HepG2 (cell line): Measurements from ENCODE around the gene RNLS. TPM values are rescaled to one million over a fixed set of nuclear protein-coding genes. Genes with fewer than 3 reads are reported as not detected.

ENCODE experiments used
- ATAC-seq: fragments of 200-7000 bp; cut with Tn5 transposase; 3 replicates; pipeline ENCODE4 v1.9.1; 2020; ENCODE audit warnings: mild to moderate bottlenecking, moderate library complexity
- BruUV-seq: library from RNA; stranded (reverse); fragments of 400-500 nt; replicated peaks from 2 replicates; lab custom pipeline; 2021; lab: Mats Ljungman, UMichigan
- CTCF ChIA-PET: fragments of 300-600 bp; formaldehyde crosslinking; extraction: SDS; loops from one replicate; lab custom pipeline; 2021; ENCODE audit warnings: low total read pairs, inconsistent platforms, low intra/inter-chr PET ratio; lab: Yijun Ruan, JAX
- POLR2A ChIA-PET: fragments of 350-600 bp; sonication (Branson Sonifier 250); formaldehyde crosslinking; loops from one replicate; lab custom pipeline; 2020; ENCODE audit warnings: antibody characterized with exemption, inconsistent platforms; lab: Yijun Ruan, JAX
- DNase-seq: peaks from one replicate; pipeline ENCODE4 v3.0.0-alpha.2; 2015; ENCODE audit warnings: low spot score
- FAIRE-seq: peaks from 3 replicates; lab custom pipeline; 2011; peaks lifted over from hg19 to GRCh38; lab: Jason Lieb, UNC
- H2AFZ ChIP-seq: one replicate; pipeline ENCODE4 v1.6.1; 2011; ENCODE audit warnings: low read length, inconsistent platforms
- H3K27ac ChIP-seq: fragments of 300-600 bp; 3 replicates; pipeline ENCODE4 v1.8.0; 2011; ENCODE audit warnings: mixed run types, mild to moderate bottlenecking, mixed read lengths, low read length, inconsistent platforms; ENCODE audit not compliant: insufficient read depth; ENCODE audit errors: extremely low read length
- H3K27me3 ChIP-seq, 2 experiments: fragments of 200-600 bp in 1 of 2; 2 replicates in 1 of 2; 3 replicates in 1 of 2; pipeline versions ENCODE4 v1.6.0 to v1.8.0; 2011; ENCODE audit warnings: low read length in 2 of 2, mild to moderate bottlenecking in 2 of 2, moderate library complexity in 2 of 2, inconsistent platforms in 1 of 2; ENCODE audit not compliant: insufficient read depth in 2 of 2, control insufficient read depth in 1 of 2
- H3K36me3 ChIP-seq, 2 experiments: fragments of 200-600 bp in 1 of 2; replicated peaks in 1 of 2; 2 replicates in 1 of 2; 3 replicates in 1 of 2; pipeline versions ENCODE4 v1.5.1 to v1.8.0; 2011; ENCODE audit warnings: low read length in 2 of 2, inconsistent platforms in 1 of 2; ENCODE audit not compliant: insufficient read depth in 2 of 2, control insufficient read depth in 1 of 2
- H3K4me1 ChIP-seq: 2 replicates; pipeline ENCODE4 v1.5.1; 2012; ENCODE audit warnings: low read length, inconsistent platforms; ENCODE audit not compliant: insufficient read depth
- H3K4me2 ChIP-seq: 2 replicates; pipeline ENCODE4 v1.6.0; 2011; ENCODE audit warnings: low read depth, low read length, inconsistent platforms
- H3K4me3 ChIP-seq, 3 experiments: fragments of 200-600 bp in 1 of 3; sonication (generic), shearing (Covaris generic) in 1 of 3; replicated peaks in 1 of 3; 2 replicates each; pipeline ENCODE4 v1.5.1; 2011 to 2016; ENCODE audit warnings: low read length in 3 of 3, inconsistent platforms in 2 of 3, low read depth in 2 of 3, mild to moderate bottlenecking in 2 of 3, control low read depth in 1 of 3, mixed read lengths in 1 of 3; ENCODE audit not compliant: insufficient read depth in 1 of 3
- H3K79me2 ChIP-seq: one replicate; pipeline ENCODE4 v1.6.1; 2011; ENCODE audit warnings: low read length, inconsistent platforms; ENCODE audit not compliant: insufficient read depth
- H3K9ac ChIP-seq: 2 replicates; pipeline ENCODE4 v1.6.0; 2011; ENCODE audit warnings: mild to moderate bottlenecking, low read depth, low read length, inconsistent platforms; ENCODE audit not compliant: insufficient read depth
- H3K9me3 ChIP-seq: 2 replicates; pipeline ENCODE4 v1.5.1; 2012; ENCODE audit warnings: mild to moderate bottlenecking, low read length
- H4K20me1 ChIP-seq: 2 replicates; pipeline ENCODE4 v1.6.0; 2011; ENCODE audit warnings: inconsistent platforms, mild to moderate bottlenecking, low read length, moderate library complexity; ENCODE audit not compliant: insufficient read depth
- AKAP8 ChIP-seq: sonication (generic); formaldehyde crosslinking; IDR thresholded peaks from 2 replicates; pipeline ENCODE4 v1.5.1; 2020; ENCODE audit warnings: mild to moderate bottlenecking, missing genetic modification reagents
- HDAC1 ChIP-seq: sonication (generic); formaldehyde crosslinking; IDR thresholded peaks from 2 replicates; pipeline ENCODE4 v1.5.1; 2020; ENCODE audit warnings: mild to moderate bottlenecking, missing genetic modification reagents
- IKZF1 ChIP-seq: fragments of 450-650 bp; IDR thresholded peaks from 2 replicates; pipeline ENCODE4 v1.7.1; 2016
- MBD4 ChIP-seq: IDR thresholded peaks from 2 replicates; pipeline ENCODE4 v1.6.1; 2012; ENCODE audit warnings: low read length, inconsistent platforms, borderline replicate concordance
- POLR2A ChIP-seq, 2 experiments: IDR thresholded peaks; 2 replicates each; pipeline ENCODE4 v1.6.1; 2011; ENCODE audit warnings: low read depth in 2 of 2, low read length in 2 of 2, mild to moderate bottlenecking in 1 of 2, moderate library complexity in 1 of 2; ENCODE audit not compliant: insufficient read depth in 1 of 2
- YEATS4 ChIP-seq: sonication (generic); formaldehyde crosslinking; IDR thresholded peaks from 2 replicates; pipeline ENCODE4 v1.4.0; 2020; ENCODE audit warnings: missing genetic modification reagents, borderline replicate concordance
- ZFAT ChIP-seq: sonication (generic); formaldehyde crosslinking; conservative IDR thresholded peaks from 2 replicates; pipeline ENCODE4 v1.8.1; 2023; ENCODE audit warnings: missing genetic modification reagents, inconsistent platforms
- ZFP36 ChIP-seq: fragments of 150-350 bp; IDR thresholded peaks from 2 replicates; pipeline ENCODE4 v1.6.1; 2018; ENCODE audit warnings: borderline replicate concordance, low read length, low read depth; ENCODE audit not compliant: partially characterized antibody
- ZIK1 ChIP-seq: sonication (generic); formaldehyde crosslinking; IDR thresholded peaks from 2 replicates; pipeline ENCODE4 v1.5.0; 2020; ENCODE audit warnings: mild to moderate bottlenecking, low read depth, missing genetic modification reagents, borderline replicate concordance
- ZKSCAN1 ChIP-seq: fragments of 150-350 bp; IDR thresholded peaks from 2 replicates; pipeline ENCODE4 v1.6.1; 2014; ENCODE audit warnings: low read length
- ZNF225 ChIP-seq: sonication (generic); formaldehyde crosslinking; IDR thresholded peaks from 2 replicates; pipeline ENCODE4 v1.4.0; 2020; ENCODE audit warnings: mild to moderate bottlenecking, missing genetic modification reagents
- ZNF382 ChIP-seq: sonication (generic); formaldehyde crosslinking; IDR thresholded peaks from 2 replicates; pipeline ENCODE4 v1.5.0; 2020; ENCODE audit warnings: missing genetic modification reagents, mild to moderate bottlenecking, borderline replicate concordance
- ZNF431 ChIP-seq: sonication (generic); formaldehyde crosslinking; IDR thresholded peaks from 2 replicates; pipeline ENCODE4 v1.9.0; 2022; ENCODE audit warnings: missing genetic modification reagents, low read depth, mild to moderate bottlenecking, borderline replicate concordance
- ZNF557 ChIP-seq: sonication (generic); formaldehyde crosslinking; IDR thresholded peaks from 2 replicates; pipeline ENCODE4 v1.4.0; 2020; ENCODE audit warnings: missing genetic modification reagents
- in situ Hi-C: cut with HindIII; loops from 2 replicates; pipeline ENCODE4 v1.10.0; 2017; ENCODE audit warnings: low pct_unique_long_range_greater_than_20kb; ENCODE audit not compliant: extremely low pct_ligation_motif_present
- intact Hi-C: fragments of 100-400 bp; cut with micrococcal nuclease; formaldehyde crosslinking; loops from one replicate; pipeline ENCODE4 v1.10.0; 2022; ENCODE audit not compliant: unreplicated experiment
- polyA plus RNA-seq, 8 experiments: library from polyadenylated mRNA; depleted of rRNA in 3 of 8; stranded (reverse) in 7 of 8; unstranded in 1 of 8; fragments of >200 nt; fragmentation: Illumina TruSeq in 4 of 8; extraction: Trizol in 4 of 8; gene quantifications; 2 replicates each; pipeline versions ENCODE4 v1.2.1 to v1.2.3, GENCODE V29; 2011 to 2016; ENCODE audit warnings: low read depth in 4 of 8, missing spikeins in 1 of 8, mixed read lengths in 1 of 8; ENCODE audit not compliant: insufficient read depth in 1 of 8
- total RNA-seq, 5 experiments: library from RNA; depleted of rRNA; stranded (reverse); fragments of >200 nt; fragmentation: Illumina TruSeq; extraction: Trizol; gene quantifications; 2 replicates each; pipeline ENCODE4 v1.2.3, GENCODE V29; 2016; ENCODE audit warnings: low read depth in 1 of 5
- TF ChIP-seq, protein P1 (sequence below): IDR thresholded peaks from 2 replicates; pipeline ENCODE4 v1.6.1; 2016
- TF ChIP-seq, protein P2 (sequence below): sonication (generic); formaldehyde crosslinking; IDR thresholded peaks from 2 replicates; pipeline ENCODE4 v1.4.0; 2020; ENCODE audit warnings: missing genetic modification reagents, low read depth, mild to moderate bottlenecking, borderline replicate concordance
- TF ChIP-seq, protein P3 (sequence below): sonication (generic); formaldehyde crosslinking; IDR thresholded peaks from 2 replicates; pipeline ENCODE4 v1.4.0; 2020; ENCODE audit warnings: mild to moderate bottlenecking, missing genetic modification reagents
- TF ChIP-seq, protein P4 (sequence below): sonication (generic); formaldehyde crosslinking; IDR thresholded peaks from 2 replicates; pipeline ENCODE4 v1.4.0; 2020; ENCODE audit warnings: missing genetic modification reagents, mild to moderate bottlenecking, borderline replicate concordance

The RNLS gene
- total and polyA plus RNA-seq, 2 of the 13 experiments (the other 11 are each of a cell fraction or from before 2014, with no cell fraction given): not detected

DNA sequence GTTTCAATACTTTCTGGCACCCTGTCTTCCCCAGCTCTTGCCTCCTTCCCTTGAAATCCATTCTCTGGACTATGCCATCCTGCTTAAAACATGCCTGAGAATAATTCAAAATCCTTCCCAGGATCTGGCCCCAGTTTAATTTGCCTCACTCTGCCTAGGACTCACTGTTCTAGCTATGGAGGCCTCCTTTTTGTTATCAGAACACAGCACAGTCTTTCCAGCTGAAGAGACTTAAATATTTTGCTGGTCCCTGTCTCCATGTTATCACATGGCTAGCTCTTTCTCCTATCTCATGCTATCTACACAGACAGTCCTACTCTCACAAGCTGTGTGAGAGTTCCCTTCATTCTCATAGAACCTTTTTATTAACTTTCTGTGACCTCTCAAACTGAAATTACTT is 194.8 kb downstream of the RNLS start:
- Histone ChIP-seq H3K4me1 (peaks cover 24% of the 10 kb centered on the region), H3K9me3 (no peaks in the 10 kb centered on the region)
- no peak for DNase-seq
- CTCF ChIA-PET: interaction anchor here (1.6 kb wide), 1 partner anchor 527 kb away, joined by 5 read pairs; no protein-coding TSS in a partner anchor
- BruUV-seq: no TSS peak
- FAIRE-seq: no peak
- TF ChIP-seq ZFAT (CRISPR knock-in tag) (no peak), AKAP8 (CRISPR knock-in tag) (no peak), IKZF1 (no peak), YEATS4 (CRISPR knock-in tag) (no peak), ZFP36 (no peak), MBD4 (no peak), ZNF431 (CRISPR knock-in tag) (no peak), ZIK1 (CRISPR knock-in tag) (no peak), HDAC1 (CRISPR knock-in tag) (no peak), POLR2A (IDR thresholded peaks at IDR 0.05; ENCODE audit: insufficient read depth in 1 of 2, low read depth in 2 of 2, low read length in 2 of 2) (no peak), ZKSCAN1 (no peak), ZNF382 (no peak), ZNF225 (CRISPR knock-in tag) (no peak), ZNF557 (CRISPR knock-in tag) (no peak)
- TF ChIP-seq, protein P1, sequence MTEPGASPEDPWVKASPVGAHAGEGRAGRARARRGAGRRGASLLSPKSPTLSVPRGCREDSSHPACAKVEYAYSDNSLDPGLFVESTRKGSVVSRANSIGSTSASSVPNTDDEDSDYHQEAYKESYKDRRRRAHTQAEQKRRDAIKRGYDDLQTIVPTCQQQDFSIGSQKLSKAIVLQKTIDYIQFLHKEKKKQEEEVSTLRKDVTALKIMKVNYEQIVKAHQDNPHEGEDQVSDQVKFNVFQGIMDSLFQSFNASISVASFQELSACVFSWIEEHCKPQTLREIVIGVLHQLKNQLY (CRISPR knock-in tag): no peak
- TF ChIP-seq, protein P2, sequence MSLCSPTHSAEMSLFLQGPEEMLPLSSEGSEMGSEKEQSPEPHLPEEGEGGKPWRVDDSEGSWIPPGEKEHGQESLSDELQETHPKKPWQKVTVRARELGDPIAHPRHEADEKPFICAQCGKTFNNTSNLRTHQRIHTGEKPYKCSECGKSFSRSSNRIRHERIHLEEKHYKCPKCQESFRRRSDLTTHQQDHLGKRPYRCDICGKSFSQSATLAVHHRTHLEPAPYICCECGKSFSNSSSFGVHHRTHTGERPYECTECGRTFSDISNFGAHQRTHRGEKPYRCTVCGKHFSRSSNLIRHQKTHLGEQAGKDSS (CRISPR knock-in tag): no peak
- TF ChIP-seq, protein P3, sequence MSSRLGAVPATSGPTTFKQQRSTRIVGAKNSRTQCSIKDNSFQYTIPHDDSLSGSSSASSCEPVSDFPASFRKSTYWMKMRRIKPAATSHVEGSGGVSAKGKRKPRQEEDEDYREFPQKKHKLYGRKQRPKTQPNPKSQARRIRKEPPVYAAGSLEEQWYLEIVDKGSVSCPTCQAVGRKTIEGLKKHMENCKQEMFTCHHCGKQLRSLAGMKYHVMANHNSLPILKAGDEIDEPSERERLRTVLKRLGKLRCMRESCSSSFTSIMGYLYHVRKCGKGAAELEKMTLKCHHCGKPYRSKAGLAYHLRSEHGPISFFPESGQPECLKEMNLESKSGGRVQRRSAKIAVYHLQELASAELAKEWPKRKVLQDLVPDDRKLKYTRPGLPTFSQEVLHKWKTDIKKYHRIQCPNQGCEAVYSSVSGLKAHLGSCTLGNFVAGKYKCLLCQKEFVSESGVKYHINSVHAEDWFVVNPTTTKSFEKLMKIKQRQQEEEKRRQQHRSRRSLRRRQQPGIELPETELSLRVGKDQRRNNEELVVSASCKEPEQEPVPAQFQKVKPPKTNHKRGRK (CRISPR knock-in tag): no peak
- TF ChIP-seq, protein P4, sequence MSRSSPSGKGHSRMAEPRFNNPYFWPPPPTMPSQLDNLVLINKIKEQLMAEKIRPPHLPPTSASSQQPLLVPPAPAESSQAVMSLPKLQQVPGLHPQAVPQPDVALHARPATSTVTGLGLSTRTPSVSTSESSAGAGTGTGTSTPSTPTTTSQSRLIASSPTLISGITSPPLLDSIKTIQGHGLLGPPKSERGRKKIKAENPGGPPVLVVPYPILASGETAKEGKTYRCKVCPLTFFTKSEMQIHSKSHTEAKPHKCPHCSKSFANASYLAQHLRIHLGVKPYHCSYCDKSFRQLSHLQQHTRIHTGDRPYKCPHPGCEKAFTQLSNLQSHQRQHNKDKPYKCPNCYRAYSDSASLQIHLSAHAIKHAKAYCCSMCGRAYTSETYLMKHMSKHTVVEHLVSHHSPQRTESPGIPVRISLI (CRISPR knock-in tag): no peak
- TF ChIP-seq, all 625 proteins: peak for 0
- ATAC-seq: no peak
- POLR2A ChIA-PET: no interaction called here
- Histone ChIP-seq H3K4me3 (no peak overlapping the region), H2AFZ (no peak overlapping the region), H3K9ac (no peak overlapping the region), H3K27me3 (no peaks in the 10 kb centered on the region), H3K27ac (no peak overlapping the region), H3K4me2 (no peak overlapping the region), H4K20me1 (no peaks in the 10 kb centered on the region), H3K79me2 (no peaks in the 10 kb centered on the region), H3K36me3 (no peaks in the 10 kb centered on the region)
- in situ Hi-C loops: loop anchor here (5.0 kb wide), 1 partner anchor 526 kb away; the partner anchor contains the start of genes KLLN and PTEN
- intact Hi-C loops: loop anchor here (10.0 kb wide), 2 partner anchors 184 to 274 kb away; no protein-coding TSS in a partner anchor
